WTC11 (cell line): Measurements from ENCODE around the gene STK32C.

Source experiments
- CBFB ChIP-seq: sonication (generic); formaldehyde crosslinking; IDR thresholded peaks from 2 replicates; pipeline ENCODE4 v1.8.1; 2022; ENCODE audit warnings: mild to moderate bottlenecking, low read depth, missing genetic modification reagents
- ESRRA ChIP-seq: sonication (generic); formaldehyde crosslinking; IDR thresholded peaks from 2 replicates; pipeline ENCODE4 v1.8.1; 2022; ENCODE audit warnings: mild to moderate bottlenecking, missing genetic modification reagents, borderline replicate concordance
- TF ChIP-seq, protein P1 (sequence below): fragments of 200-600 bp; IDR thresholded peaks from 2 replicates; pipeline ENCODE4 v1.8.0; 2022; ENCODE audit warnings: antibody characterized with exemption
- TF ChIP-seq, protein P2 (sequence below): sonication (generic); formaldehyde crosslinking; IDR thresholded peaks from 2 replicates; pipeline ENCODE4 v1.8.1; 2023; ENCODE audit warnings: mild to moderate bottlenecking, moderate library complexity, missing genetic modification reagents
- TF ChIP-seq, protein P3 (sequence below): sonication (generic); formaldehyde crosslinking; IDR thresholded peaks from 2 replicates; pipeline ENCODE4 v1.8.1; 2022; ENCODE audit warnings: low read depth, mild to moderate bottlenecking, moderate library complexity, missing genetic modification reagents, borderline replicate concordance

DNA sequence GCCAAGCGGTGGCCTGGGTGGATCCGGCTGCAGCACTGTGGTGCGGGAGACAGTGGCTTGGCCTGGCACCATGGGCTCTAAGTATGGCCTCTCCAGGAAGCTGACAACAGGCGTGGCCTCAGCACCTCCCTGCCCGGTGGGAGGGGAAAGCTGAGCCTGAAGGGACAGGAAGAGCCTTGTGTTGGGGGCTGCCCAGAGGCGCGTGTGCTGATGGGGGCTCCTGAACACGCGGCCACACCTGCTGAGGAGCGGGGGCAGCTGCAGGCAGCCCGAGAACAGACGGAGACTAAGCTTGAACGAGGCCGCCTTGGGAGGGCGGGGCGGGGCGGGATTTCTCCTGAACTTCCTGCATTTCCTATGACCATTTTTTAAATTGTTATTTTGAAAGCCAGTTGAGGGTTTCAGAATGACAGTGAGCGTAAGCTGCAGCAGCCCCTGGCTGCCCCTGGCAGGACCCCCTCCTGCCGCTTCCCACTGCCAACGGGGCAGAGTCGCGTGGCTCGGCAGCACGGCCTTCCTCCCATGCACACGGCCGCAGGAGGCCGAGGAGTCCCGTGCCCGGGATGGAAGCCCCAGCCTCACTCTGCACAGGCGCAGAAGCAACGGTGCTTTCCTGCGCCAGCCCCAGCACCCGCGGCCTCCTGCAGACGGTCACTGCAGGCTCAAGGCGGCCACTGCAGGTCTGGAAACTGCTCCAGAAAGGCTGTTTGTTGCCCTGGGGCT lies 77.8 kb downstream of the STK32C start:
- no peak for TF ChIP-seq ESRRA (CRISPR knock-in tag)
- TF ChIP-seq, protein P1, sequence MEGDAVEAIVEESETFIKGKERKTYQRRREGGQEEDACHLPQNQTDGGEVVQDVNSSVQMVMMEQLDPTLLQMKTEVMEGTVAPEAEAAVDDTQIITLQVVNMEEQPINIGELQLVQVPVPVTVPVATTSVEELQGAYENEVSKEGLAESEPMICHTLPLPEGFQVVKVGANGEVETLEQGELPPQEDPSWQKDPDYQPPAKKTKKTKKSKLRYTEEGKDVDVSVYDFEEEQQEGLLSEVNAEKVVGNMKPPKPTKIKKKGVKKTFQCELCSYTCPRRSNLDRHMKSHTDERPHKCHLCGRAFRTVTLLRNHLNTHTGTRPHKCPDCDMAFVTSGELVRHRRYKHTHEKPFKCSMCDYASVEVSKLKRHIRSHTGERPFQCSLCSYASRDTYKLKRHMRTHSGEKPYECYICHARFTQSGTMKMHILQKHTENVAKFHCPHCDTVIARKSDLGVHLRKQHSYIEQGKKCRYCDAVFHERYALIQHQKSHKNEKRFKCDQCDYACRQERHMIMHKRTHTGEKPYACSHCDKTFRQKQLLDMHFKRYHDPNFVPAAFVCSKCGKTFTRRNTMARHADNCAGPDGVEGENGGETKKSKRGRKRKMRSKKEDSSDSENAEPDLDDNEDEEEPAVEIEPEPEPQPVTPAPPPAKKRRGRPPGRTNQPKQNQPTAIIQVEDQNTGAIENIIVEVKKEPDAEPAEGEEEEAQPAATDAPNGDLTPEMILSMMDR = no peak
- TF ChIP-seq, protein P2, sequence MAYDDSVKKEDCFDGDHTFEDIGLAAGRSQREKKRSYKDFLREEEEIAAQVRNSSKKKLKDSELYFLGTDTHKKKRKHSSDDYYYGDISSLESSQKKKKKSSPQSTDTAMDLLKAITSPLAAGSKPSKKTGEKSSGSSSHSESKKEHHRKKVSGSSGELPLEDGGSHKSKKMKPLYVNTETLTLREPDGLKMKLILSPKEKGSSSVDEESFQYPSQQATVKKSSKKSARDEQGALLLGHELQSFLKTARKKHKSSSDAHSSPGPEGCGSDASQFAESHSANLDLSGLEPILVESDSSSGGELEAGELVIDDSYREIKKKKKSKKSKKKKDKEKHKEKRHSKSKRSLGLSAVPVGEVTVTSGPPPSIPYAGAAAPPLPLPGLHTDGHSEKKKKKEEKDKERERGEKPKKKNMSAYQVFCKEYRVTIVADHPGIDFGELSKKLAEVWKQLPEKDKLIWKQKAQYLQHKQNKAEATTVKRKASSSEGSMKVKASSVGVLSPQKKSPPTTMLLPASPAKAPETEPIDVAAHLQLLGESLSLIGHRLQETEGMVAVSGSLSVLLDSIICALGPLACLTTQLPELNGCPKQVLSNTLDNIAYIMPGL (CRISPR knock-in tag) = no peak
- no peak for TF ChIP-seq CBFB (CRISPR knock-in tag)
- TF ChIP-seq, protein P3, sequence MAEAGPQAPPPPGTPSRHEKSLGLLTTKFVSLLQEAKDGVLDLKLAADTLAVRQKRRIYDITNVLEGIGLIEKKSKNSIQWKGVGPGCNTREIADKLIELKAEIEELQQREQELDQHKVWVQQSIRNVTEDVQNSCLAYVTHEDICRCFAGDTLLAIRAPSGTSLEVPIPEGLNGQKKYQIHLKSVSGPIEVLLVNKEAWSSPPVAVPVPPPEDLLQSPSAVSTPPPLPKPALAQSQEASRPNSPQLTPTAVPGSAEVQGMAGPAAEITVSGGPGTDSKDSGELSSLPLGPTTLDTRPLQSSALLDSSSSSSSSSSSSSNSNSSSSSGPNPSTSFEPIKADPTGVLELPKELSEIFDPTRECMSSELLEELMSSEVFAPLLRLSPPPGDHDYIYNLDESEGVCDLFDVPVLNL = no peak
